GF-D8 (cell line): ENCODE results near the gene EXOC6B.

ENCODE experiments used
- DNase-seq: peaks from one replicate; lab custom pipeline; 2025; lab: John Stamatoyannopoulos, UW

The EXOC6B gene

GRCh38 chr2:72144632-72145288 is 681.1 kb downstream of the EXOC6B start:
- no peak for DNase-seq

- DNase-seq = no peak
Observed at GRCh38 chr2:72144274-72144631, 681.6 kb downstream of the EXOC6B start.

- DNase-seq = no peak
Observed at GRCh38 chr2:72143441-72144273, 682.2 kb downstream of the EXOC6B start.

GRCh38 chr2:72142570-72143440 is 683.0 kb downstream of the EXOC6B start:
- no peak for DNase-seq

- no peak for DNase-seq
Observed at GRCh38 chr2:72141881-72142451, 683.9 kb downstream of the EXOC6B start.

GRCh38 chr2:72141032-72141645 is 684.7 kb downstream of the EXOC6B start:
- DNase-seq = no peak

GRCh38 chr2:72140621-72140960 is 685.2 kb downstream of the EXOC6B start:
- DNase-seq = no peak

GRCh38 chr2:72139874-72140620 is 685.8 kb downstream of the EXOC6B start:
- DNase-seq = no peak

- DNase-seq = no peak
Observed at GRCh38 chr2:72139471-72139873, 686.4 kb downstream of the EXOC6B start.

GRCh38 chr2:72138921-72139381 is 686.9 kb downstream of the EXOC6B start:
- DNase-seq = no peak

GRCh38 chr2:72138011-72138881 is 687.6 kb downstream of the EXOC6B start:
- no peak for DNase-seq

GRCh38 chr2:72137498-72138010 is 688.3 kb downstream of the EXOC6B start:
- DNase-seq = no peak

- DNase-seq = no peak
Observed at GRCh38 chr2:72136933-72137497, 688.8 kb downstream of the EXOC6B start.

- no peak for DNase-seq
Observed at GRCh38 chr2:72136331-72136730, 689.5 kb downstream of the EXOC6B start.

- no peak for DNase-seq
Observed at GRCh38 chr2:72135921-72136320, 689.9 kb downstream of the EXOC6B start.

GRCh38 chr2:72134997-72135800 is 690.6 kb downstream of the EXOC6B start:
- DNase-seq = no peak

- DNase-seq = no peak
Observed at GRCh38 chr2:72134408-72134996, 691.3 kb downstream of the EXOC6B start.

- no peak for DNase-seq
Observed at GRCh38 chr2:72133721-72134407, 692.0 kb downstream of the EXOC6B start.
